8988T (cell line): ENCODE results near the gene ZNF692.
"Not testable (repeated sequence)": the region's sequence is repeated elsewhere in the genome, so short reads cannot be mapped to it uniquely, and the experiment has no call there.

Experiments used
- DNase-seq: peaks from one replicate; pipeline ENCODE4 v3.0.0; 2011

Gene ZNF692, protein sequence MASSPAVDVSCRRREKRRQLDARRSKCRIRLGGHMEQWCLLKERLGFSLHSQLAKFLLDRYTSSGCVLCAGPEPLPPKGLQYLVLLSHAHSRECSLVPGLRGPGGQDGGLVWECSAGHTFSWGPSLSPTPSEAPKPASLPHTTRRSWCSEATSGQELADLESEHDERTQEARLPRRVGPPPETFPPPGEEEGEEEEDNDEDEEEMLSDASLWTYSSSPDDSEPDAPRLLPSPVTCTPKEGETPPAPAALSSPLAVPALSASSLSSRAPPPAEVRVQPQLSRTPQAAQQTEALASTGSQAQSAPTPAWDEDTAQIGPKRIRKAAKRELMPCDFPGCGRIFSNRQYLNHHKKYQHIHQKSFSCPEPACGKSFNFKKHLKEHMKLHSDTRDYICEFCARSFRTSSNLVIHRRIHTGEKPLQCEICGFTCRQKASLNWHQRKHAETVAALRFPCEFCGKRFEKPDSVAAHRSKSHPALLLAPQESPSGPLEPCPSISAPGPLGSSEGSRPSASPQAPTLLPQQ

DNA sequence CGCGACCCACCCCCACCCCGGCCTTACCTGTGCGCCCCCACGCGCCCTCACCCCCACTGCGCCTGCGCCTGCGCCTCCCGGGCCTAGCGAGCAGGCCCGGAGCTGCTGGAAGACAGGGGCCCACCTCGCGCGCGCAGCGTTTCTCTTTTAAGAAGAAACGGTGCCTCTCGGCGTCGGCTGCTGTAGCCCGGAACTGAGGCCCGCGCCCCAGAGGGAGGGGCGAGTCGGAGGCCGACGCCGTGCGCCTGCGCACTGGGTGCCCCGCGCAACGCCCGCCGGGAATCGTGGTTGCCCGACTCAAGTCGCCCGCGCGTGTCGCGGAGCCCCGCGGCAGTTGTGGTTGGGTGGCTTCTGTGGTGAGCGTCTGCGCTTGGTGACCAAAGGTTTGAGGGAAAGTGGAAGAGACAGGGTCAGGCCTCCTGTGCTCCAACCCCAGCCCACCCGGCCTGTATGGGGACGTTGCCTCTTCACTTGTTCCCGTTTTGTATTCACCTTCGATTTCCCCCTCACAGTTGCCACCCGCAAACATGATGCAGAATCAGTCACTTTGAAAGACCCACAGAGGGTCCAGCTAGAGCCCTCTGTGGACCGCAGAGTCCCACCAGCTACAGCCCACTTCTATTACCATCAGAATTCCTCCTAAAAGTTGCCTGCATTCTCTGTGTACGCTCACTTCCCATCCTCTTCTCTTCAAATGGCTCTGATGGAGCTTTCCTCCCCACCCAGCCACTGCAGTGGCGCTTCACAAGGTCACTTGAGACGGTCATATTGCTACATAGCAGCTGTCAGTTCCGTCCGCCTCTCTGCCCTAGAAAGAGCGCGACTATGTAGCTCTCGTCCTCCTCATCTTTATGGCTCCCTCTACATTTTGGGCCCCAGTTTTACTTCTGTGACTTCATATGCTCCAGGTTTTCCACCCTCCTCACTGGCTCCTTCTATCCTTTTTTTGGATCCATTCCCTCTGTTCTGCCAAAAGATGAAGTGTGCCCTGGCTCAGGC, at the start of gene ZNF692:
Gene ZNF692, minus strand, starts transcription at position 195 of the 999 bp plus-strand sequence. CDS start 776 bp downstream, outside the sequence.
- peak; percentile 92 for DNase-seq

DNA sequence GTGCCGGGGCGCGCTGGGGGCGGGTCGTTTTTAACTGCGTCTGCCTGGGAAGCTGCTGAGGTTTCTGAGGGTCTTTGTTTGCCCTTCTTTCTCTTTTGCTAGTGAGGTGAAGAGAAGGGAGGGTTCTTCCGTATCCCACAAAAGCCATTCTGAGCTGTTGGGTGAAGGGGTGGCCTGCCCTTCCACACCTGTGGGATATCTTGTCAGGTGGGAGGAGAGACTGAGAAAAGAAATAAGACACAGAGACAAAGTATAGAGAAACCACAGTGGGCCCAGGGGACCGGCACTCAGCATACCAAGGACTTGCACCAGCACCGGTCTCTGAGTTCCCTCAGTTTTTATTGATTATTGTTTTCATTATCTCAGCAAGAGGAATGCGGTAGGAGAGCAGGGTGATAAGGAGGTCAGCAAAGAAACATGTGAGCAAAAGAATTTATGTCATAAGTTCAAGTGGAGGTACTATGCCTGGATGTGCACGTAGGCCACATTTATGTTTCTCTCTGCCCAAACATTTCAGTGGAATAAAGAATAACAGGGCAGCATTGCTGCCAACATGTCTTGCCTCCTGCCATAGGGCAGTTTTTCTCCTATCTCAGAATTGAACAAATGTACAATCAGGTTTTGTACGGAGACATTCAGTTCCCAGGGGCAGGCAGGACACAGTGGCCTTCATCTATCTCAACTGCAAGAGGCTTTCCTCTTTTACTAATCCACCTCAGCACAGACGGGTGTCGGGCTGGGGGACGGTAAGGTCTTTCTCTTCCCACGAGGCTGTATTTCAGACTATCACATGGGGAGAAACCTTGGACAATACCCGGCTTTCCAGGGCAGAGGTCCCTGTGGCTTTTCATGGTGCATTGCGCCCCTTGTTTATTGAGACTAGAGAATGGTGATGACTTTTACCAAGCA, 48.1 kb upstream of the ZNF692 start:
- DNase-seq, result no peak

DNA sequence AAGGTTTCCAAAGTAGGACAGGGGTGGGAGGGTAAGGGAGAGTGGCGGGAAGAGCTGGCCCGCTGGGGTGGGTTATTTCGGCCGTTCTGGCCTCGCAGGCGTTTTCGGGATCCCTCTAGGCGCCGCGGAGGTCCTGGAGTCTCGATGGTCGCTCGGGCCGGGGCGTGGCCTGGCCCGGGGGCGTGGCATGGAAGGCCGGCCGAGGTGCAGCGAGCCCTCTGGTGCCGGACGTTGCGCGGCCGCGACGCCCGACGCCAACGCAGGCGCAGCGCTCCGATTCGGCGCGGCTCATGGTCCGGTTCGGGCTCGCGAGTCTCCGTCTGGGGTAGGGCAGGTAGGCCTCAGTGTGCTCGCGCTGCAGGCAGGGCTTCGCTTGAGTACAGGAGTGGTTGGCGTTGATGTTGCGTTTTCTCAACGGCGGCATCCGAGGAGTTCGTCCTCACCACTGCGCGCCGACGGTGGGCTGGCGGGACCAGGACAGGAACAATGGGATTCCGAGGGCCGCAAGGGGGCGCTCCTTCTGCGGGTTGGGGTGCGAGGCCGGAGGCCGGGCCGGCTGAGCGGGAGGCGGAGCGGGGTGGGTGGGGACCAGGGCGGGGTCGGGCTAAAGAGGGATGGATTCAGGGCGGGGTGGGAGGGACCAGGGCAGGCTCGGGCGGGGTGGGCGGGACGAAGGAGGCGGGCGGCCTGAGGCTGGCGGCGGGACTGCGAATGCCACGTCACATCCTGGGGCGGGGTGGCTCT, 47.3 kb upstream of the ZNF692 start, which contains the start of gene PGBD2:
Gene PGBD2, plus strand, starts transcription at position 227 of the 744 bp plus-strand sequence. CDS start 7,628 bp downstream, outside the sequence.
- peak; percentile 76 for DNase-seq

DNA sequence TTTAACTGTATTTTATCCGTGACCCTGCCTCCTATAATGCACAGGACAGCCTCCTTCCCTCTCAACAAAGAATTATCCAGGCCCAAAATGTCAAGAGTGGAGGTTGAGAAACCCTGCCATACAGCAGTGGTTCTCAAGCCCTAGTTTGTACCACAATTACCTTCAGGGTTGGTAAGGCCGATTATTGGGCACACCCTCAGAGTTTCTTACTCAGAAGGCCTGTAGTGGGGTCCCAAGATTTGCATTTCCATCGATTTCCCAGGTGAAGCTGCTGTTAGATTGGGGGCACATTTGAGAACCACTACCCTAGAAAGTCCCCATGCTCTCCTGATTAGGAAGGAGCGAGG, 46.8 kb upstream of the ZNF692 start:
- DNase-seq, result no peak

DNA sequence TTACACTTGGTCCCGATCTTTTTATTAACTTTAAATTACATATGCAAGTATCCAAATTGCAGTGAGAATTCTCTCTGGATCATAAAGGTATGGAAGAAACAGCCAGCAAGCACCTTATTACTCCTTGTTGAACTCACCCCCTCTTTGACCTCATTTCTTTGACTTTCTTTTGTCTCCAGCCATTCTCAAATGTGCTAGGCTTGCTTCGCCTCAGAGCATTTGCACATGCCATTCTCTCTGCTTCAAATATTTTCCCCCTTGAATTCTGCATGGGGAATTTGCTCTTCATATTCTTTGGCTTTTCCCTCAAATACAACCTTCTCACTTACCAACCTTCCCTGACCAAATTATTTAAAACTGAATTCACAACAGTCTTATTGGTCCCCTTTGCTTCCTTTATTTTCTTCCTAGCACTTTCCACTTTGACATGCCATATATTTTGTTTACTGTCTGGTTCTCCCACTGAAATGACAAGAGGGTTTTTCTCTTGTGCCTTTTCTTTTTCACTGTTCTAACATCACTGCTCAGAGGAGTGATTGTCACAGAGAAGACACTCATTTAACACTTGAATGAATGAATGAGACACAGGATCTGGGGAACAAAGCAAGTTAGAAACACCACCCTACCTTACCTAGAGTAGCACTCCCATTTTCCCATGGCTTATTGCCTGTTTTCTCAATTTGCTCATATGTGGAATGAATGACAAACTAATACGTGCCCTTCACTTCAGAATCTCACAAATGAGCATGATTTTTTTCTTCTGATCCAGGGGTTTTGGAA, 45.7 kb upstream of the ZNF692 start:
- DNase-seq, result no peak

DNA sequence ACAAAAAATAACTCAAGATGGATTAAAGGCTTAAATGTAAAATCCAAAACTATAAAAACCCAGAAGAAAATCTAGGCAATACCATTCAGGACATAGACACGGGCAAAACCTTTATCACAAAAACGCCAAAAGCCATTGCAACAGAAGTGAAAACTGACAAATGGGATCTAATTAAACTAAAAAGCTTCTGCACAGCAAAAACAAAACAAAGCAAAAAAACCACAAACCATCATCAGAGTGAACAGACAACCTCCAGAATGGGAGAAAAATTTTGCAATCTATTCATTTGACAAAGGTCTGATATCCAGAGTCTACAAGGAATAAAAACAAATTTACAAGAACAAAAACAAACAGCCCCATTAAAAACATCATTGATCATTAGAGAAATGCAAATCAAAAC, 42.7 kb upstream of the ZNF692 start:
- no peak for DNase-seq

DNA sequence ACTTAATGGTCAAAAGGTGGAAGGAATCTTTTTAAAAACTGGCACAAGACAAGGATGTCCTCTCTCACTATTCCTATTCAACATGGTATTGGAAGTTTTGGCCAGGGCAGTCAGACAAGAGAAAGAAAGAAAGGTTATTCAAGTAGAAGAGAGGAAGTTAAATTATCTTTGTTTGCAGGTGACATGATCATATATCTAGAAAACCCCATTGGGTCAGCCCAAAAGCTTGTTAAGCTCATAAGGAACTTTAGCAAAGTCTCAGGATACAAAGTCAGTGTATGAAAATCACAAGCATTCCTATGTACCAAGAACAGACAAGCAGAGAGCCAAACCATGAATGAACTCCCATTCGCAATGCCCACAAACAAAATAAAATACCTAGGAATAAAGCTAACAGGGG, 41.8 kb upstream of the ZNF692 start:
- DNase-seq, result no peak

DNA sequence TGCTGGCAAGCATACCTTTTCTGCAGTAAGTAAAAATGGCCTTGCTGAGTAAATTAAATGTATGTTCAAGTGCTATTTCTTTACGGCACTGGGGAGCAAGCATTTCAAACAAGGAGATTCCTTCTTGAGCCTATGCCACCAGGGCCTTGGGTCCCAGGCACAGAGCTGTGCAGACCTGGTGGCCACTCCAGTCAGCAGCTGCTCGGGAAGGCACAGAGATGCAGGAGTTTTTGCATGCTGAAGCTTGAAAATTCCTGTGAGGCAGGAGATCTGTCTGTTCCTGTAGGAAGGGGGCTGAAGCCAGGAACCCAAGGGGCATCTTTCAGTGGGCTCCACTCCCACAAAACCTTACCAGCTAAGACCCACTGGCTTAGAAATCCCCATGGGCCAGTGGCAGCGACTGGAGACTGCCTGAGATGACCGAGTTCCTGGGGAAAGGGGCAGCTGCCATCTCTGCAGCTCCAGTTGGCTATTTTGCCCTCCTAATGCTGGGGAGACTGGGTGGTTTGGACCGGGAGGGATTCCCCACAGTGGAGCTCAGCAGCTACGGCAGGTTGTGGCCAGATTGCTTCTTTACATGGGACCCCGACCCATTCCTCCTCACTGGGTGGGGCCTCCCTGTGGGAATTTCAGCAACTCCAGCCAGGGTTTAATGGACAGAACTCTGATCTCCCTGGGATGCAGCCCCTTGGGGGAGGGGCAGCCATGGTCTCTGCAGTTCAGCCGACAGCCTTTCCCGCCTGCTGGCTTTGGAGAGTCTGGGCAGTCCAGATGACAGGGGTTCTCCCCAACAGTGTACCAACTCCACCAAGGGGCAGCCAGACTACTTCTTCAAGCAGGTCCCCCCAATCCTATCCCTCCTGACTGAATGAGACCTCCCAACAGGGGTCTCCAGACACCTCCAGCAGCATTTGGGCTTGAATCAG, 38.8 kb upstream of the ZNF692 start:
- DNase-seq, result no peak

DNA sequence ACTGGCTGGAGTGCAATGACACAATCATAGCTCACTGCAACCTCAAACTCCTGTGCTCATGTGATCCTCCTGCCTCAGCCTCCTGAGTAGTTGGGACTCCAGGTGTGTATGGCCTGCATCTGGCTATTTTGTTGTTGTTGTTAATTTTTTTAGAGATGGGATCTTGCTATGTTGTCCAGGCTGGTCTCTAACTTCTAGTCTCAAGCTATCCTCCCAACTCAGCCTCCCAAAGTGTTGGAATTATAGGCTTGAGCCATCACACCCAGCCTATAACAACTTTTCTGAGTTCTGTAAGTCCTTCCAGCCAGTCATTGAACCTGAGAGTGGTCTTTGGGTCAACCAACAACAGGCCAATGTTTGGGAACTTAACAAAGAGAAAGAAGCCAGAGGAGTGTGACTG, 36.0 kb upstream of the ZNF692 start:
- DNase-seq, result no peak

DNA sequence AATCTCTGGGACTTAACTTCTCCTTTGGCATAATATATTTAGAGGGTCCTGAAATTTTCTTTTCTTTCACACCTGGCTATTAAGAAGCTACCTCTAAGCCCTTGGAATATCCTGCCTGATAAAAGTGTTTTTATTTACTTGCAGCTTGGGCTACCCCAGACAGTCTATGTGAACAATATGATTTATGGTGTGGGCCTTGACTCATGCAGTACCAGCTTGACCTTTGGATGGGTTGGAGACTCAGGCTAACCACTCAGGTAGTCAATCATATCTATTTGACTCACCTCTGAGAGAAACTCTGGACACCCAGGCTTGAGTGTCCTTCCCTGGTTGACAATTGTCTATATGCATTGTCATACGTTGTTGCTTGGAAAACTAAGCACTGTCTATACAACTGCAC, 33.7 kb upstream of the ZNF692 start:
- no peak for DNase-seq

DNA sequence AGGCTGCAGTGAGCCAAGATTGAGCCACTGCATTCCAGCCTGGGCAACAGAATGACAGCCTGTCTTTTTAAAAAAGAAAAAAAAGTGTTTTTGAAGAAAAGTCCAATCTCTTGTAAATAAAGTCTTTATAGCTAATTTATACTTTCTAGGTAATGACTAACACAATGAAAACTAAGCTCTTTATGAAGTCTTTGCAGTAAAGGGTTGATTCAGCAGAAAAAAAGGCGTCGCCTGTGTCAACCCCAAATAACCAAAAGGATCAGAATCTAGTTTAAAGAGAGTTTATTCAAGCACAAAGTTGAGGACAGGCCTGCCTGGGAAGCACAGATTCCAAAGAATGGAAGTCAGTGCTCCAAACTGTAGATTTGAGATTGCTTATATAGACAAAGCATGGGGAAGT, 32.9 kb upstream of the ZNF692 start:
- DNase-seq, result no peak

DNA sequence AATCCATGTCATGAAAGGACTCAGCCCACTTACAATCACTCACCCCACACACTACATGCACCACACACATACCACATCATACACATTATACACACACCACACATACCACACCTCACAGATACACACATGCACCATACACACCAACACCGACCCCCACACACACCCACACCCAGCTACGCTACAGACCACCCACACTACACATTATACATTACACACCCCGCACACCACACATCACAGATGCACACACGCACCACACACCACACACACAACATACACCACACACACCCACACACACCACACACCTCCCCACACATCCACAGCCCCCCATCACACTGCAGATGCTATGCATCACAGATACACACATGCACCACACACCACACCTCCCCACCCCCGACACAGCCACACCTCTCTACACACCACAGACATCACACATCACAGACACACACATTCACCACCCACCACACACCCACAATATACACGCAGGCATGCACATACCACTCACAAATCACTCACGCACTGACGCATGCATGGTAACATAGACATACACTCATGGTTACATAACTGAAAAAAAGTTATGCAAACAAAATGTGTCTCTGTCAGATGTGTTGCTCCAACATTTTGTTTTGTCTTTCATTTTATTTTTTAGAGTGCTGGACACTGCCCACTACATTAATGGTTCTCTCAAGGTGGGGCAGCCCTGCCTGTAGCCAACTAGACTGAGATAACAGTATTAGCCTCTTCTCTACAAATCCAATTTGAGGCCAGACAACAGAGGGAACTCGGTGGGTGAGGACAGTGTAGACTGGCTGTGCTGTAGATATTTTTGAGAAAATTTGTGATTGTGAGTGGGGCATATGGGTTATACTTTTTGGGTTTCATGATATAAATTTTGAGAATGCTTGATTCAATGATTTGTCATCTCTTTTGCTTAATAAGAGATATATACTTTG, 31.9 kb upstream of the ZNF692 start:
- no peak for DNase-seq

DNA sequence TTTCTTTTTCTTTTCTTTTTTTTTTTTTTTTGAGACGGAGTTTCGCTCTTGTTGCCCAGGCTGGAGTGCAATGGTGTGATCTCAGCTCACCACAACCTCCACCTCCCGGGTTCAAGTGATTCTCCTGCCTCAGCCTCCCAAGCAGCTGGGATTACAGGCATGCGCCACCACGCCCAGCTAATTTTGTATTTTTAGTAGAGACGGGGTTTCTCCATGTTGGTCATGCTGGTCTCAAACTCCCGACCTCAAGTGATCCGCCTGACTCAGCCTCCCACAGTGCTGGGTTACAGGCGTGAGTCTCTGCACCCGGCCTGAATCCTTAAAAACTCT, 31.0 kb upstream of the ZNF692 start:
- DNase-seq, result not testable (repeated sequence)

DNA sequence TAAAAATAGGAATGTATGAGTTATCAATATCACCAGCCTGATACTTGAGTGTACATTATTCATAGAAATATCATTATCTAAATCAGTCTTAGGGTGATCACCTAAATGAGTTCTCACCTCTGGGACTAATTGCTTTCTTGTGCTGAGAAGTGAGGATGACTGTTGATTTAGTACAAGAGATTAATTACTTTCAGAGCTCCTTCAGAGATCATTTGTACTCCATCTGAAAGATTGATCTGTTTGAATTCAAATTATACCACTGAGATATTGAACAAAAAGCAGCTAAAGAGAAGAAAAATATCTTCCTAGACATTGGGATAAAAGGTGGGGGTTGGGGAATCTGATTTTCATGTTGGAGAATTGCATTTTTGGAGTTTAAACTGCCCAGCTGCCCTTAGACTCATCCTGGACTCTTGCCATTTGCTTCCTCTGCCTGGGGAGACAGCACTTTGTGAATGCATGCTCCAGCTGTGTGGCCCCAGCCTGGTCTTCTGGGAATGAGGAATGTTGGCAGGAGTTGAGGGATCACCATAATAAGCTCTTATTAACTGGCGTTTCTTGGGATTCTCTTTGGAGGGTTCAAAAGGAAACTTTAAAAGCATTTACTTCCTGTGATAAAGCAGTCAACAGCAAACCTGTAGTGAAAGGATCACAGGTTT, 27.5 kb upstream of the ZNF692 start:
- DNase-seq, result no peak

DNA sequence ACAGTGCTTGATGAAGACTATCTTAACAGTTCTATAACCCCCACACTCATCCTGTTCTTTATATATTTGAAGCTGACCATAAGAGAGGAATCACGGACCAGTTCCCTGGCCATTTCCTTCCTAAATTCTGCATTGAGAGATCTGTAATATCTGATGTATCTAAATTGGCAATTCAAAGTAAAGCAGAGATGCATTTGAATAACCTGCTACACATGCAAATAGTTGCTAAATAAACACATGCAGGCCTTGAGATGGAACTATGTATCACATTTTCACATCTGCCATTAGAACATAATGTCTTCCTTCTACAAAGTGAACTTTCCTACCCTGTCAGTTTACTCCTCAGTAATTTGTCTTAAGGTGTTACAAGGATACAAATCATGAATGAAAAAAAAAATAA, 26.8 kb upstream of the ZNF692 start:
- DNase-seq, result no peak

DNA sequence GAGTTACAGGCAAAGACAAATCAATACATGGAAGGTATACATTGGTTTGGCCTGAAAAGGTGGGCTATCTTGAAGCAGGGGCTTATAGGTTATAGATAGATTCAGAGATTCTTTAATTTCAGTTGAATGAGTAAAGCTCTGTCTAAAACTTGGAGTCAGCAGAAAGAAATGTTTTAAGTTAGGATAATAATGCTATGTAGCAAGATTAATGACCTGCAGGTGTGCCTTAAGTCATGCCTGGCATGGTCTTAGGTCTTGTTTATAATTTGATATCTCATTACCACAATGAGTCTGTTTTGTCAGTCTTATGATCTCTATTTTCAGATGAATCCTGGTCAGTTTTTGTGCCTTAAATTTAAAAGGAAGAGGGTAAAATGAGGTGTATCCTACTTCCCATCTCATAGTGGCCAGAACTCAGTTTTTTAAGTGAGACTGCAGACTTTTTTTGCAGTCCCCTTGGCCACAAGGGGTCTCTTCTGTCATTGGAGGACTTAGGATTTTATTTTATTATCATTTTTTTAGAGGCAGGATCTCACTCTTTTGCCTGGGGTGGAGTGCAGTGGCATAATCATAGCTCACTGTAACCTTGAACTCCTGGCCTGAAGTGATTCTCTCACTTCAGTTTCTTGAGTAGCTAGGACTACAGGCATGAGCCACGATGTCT, 25.9 kb upstream of the ZNF692 start:
- DNase-seq, result no peak

DNA sequence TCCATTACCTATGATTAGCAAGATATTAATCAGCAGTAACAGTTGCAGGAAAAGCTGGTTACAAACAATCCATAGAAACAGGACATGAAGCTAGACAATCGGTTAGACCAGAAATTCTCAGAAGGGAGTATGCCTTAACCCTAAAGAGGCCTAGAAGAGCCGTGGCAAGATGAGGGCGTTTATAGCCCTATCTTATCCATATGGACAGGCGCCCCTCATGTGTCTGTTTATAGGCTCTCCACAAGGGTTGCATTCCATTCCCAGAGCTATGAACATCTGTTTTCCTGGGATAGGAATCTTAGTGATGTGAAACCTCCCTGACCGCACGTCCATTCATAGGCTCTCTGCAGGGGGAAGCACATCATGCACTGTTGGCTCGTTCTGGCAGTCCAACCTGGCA, 23.5 kb upstream of the ZNF692 start:
- not testable (repeated sequence) for DNase-seq
